ENCODE measurements around the gene SIRT6.
"Not testable (repeated sequence)": the region's sequence is repeated elsewhere in the genome, so short reads cannot be mapped to it uniquely, and the experiment has no call there.

The SIRT6 gene

DNA sequence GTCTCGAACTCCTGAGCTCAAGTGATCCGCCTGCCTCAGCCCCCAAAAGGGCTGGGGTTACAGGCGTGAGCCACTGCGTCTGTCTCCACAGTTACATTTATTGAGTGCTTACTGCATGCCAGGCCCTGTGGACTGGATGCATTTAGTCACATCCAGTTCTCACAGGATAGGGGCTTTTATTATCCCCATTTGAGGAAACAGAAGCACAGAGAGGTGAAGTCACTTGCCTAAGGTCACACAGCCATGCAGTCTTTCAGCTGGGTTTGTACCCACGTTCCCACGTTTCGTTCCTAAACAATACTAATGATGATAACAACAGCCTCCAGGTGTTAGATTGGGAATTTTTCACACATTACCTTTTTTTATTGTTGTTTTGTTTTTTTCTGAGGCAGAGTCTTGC lies 37.8 kb upstream of the SIRT6 start:
- H3K27ac ChIP-seq = no peak overlapping the region
- TF ChIP-seq, protein P1, sequence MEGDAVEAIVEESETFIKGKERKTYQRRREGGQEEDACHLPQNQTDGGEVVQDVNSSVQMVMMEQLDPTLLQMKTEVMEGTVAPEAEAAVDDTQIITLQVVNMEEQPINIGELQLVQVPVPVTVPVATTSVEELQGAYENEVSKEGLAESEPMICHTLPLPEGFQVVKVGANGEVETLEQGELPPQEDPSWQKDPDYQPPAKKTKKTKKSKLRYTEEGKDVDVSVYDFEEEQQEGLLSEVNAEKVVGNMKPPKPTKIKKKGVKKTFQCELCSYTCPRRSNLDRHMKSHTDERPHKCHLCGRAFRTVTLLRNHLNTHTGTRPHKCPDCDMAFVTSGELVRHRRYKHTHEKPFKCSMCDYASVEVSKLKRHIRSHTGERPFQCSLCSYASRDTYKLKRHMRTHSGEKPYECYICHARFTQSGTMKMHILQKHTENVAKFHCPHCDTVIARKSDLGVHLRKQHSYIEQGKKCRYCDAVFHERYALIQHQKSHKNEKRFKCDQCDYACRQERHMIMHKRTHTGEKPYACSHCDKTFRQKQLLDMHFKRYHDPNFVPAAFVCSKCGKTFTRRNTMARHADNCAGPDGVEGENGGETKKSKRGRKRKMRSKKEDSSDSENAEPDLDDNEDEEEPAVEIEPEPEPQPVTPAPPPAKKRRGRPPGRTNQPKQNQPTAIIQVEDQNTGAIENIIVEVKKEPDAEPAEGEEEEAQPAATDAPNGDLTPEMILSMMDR (conservative IDR thresholded peaks at IDR 0.05) = no peak
- no peak for TF ChIP-seq ZFX (IDR thresholded peaks at IDR 0.05)

DNA sequence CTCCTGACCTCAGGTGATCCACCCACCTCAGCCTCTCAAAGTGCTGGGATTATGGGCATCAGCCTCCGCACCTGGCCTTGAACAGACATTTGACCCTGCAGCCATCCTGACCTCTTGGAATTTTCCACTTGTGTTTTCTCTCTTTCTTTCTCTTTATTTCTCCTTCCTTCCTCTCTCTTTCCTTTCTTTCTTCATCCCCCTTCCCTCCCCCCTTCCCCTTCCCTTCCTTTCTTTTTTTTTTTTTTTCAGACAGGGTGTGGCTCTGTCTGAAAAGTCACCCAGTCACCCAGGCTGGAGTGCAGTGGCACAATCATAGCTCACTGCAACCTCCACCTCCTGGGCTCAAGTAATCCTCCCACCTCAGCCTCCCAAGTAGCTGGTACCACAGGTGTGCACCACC lies 36.2 kb upstream of the SIRT6 start:
- not testable (repeated sequence) for H3K27ac ChIP-seq

GRCh38 chr19:4217429-4218264 lies 35.3 kb upstream of the SIRT6 start:
- TF ChIP-seq, protein P1 (conservative IDR thresholded peaks at IDR 0.05) = no peak
- no peak for TF ChIP-seq ZFX (IDR thresholded peaks at IDR 0.05)
- no peak overlapping the region for H3K27ac ChIP-seq

- no peak for TF ChIP-seq ZFX (IDR thresholded peaks at IDR 0.05)
- TF ChIP-seq, protein P1 (conservative IDR thresholded peaks at IDR 0.05) = no peak
- no peak overlapping the region for H3K27ac ChIP-seq
Measured at GRCh38 chr19:4216846-4217245, 34.5 kb upstream of the SIRT6 start.

GRCh38 chr19:4215807-4216206 lies 33.4 kb upstream of the SIRT6 start:
- H3K27ac ChIP-seq = no peak overlapping the region
- TF ChIP-seq ZFX (IDR thresholded peaks at IDR 0.05) = no peak
- TF ChIP-seq, protein P1 (conservative IDR thresholded peaks at IDR 0.05) = no peak

GRCh38 chr19:4213116-4213515 lies 30.8 kb upstream of the SIRT6 start:
- no peak overlapping the region for H3K27ac ChIP-seq
- TF ChIP-seq ZFX (IDR thresholded peaks at IDR 0.05) = no peak
- TF ChIP-seq, protein P1 (conservative IDR thresholded peaks at IDR 0.05) = no peak

GRCh38 chr19:4210166-4210731 lies 27.9 kb upstream of the SIRT6 start:
- no peak overlapping the region for H3K27ac ChIP-seq
- no peak for TF ChIP-seq ZFX (IDR thresholded peaks at IDR 0.05)
- TF ChIP-seq, protein P1 (conservative IDR thresholded peaks at IDR 0.05) = no peak

Measured in C4-2B (cell line).